H54 (cell line): ENCODE measurements around the gene PIN1.

Experiments
- DNase-seq: peaks from one replicate; pipeline ENCODE4 v3.0.0; 2011; ENCODE audit warnings: low spot score, mixed read lengths; ENCODE audit not compliant: insufficient read length
- FAIRE-seq: peaks from 3 replicates; lab custom pipeline; 2011; peaks lifted over from hg19 to GRCh38; lab: Jason Lieb, UNC
- POLR2A ChIP-seq: IDR thresholded peaks from 2 replicates; pipeline ENCODE4 v1.6.1; 2011; ENCODE audit warnings: low read depth, mild to moderate bottlenecking, low read length

The PIN1 gene

GRCh38 chr19:9875031-9875627 is 40.0 kb downstream of the PIN1 start:
- DNase-seq (no peak), FAIRE-seq (no peak)
- no peak for TF ChIP-seq POLR2A

DNA sequence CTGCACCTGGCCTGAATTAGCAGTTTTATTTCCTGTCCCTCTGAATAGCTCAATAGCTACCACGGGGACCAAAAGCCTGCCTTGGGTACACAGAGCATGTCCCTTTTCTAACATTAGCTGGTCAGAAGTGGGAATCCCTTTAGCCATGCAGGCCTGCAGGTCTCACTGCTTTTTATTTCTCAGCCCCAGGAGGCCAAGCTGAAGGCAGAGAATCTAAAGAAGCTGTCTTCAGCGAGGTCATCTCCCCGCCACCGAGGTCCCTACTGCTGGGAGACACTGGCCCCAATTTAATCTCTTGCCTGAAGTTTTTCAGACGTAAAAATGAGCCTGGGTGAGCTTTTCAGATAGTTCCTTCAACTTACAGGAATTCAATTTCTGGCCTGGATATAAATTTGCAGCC is 40.7 kb downstream of the PIN1 start:
- DNase-seq (no peak), FAIRE-seq (no peak)
- TF ChIP-seq POLR2A: no peak

GRCh38 chr19:9877780-9878510 is 42.8 kb downstream of the PIN1 start:
- no peak for DNase-seq
- FAIRE-seq: no peak
- no peak for TF ChIP-seq POLR2A

DNA sequence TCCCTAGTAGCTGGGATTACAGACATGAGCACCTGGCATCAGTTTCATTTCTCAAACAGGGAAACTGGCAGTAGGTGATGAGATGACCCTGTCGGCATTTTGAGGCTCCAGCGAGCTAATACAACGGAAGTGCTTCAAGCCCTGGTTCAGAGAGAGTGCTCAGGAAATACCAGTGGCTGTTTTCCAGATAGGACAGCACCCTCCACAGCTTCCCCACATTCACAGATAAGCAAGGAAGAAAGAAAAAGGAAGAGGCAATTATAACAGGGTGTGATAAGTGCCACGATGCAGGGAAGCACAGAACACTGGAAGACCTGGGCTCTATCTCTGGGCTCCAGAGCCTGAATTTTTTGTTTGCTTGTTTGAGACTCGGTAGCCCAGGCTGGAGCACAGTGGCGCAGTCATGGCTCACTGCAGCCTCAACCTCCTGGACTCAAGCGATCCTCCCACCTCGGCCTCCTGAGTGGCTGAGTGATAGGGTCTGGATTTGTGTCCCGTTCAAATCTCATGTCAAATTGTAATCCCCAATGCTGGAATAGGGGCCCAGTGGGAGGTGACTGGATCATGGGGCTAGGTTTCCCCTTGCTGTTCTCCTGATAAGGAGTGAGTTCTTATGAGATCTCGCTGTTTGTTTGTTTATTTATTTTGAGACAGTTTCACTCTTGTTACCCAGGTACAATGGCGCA is 43.5 kb downstream of the PIN1 start:
- DNase-seq: no peak
- no peak for TF ChIP-seq POLR2A
- no peak for FAIRE-seq

DNA sequence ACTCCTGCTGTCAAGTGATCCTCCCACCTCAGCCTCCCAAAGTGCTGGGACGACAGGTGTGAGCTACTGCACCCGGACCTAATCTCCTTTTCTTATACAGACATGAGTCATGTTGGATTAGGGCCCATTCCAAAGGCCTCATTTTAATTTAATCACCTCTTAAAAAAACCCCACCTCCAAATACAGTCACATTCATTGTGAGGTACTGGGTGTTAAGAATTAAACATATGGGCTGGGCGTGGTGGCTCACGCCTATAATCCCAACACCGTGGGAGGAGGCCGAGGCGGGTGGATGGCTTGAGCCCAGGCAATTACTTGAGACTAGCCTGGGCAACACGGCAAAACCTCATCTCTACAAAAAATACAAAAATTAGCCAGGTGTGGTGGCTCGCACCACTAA is 46.6 kb downstream of the PIN1 start:
- TF ChIP-seq POLR2A: no peak
- FAIRE-seq (no peak), DNase-seq (no peak)

DNA sequence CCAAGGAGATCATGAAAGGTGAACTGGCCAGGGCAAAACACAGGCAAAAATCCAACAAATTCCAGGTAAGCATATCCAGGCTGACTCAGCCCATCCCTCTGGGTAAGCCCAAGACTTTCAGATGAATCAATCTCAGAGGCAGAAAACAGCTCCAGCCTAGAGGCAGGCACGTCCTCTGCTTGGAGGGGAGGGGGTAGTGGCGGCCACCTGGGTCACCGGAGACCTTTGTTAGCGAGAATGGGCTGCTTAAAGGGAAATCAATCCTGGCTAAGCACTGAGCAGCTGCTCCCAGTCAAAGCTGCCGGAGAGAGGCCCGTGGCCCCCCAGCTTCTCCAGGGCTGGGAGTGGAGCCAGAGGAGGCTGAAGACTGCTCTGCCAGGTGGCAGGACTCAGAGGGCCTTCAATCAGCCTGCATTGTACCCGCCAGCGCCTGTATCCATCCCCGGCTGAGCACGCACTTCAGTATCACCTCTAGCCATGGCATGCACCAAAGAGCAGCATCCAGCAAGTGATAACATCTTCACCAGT is 48.2 kb downstream of the PIN1 start:
- DNase-seq (no peak), FAIRE-seq (no peak)
- no peak for TF ChIP-seq POLR2A

DNA sequence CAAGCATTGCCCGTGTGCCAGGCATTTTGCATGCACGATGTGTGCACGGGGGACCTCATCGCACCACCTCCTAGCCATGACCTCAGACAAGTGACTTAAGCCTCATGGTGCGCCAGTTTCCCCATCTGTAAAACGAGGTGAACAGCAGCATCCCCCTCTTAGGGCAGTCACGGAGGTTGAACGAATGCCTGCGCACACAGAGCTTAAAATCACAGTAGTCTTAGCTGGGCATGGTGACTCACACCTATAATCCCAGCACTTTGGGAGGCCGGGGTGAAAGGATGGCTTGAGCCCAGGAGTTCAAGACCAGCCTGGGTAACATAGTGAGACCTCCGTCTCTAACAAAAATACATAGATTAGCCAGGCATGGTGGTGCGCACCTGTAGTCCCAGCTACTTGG is 48.6 kb downstream of the PIN1 start:
- no peak for DNase-seq
- no peak for FAIRE-seq
- TF ChIP-seq POLR2A: no peak

- FAIRE-seq (no peak), DNase-seq (no peak)
- TF ChIP-seq POLR2A: no peak
Observed at GRCh38 chr19:9885077-9885552, 50.0 kb downstream of the PIN1 start.

- no peak for DNase-seq
- TF ChIP-seq POLR2A: no peak
- no peak for FAIRE-seq
Observed at GRCh38 chr19:9891609-9892373, 56.7 kb downstream of the PIN1 start.
